ENCODE data around the gene IRS2.

The IRS2 gene

DNA sequence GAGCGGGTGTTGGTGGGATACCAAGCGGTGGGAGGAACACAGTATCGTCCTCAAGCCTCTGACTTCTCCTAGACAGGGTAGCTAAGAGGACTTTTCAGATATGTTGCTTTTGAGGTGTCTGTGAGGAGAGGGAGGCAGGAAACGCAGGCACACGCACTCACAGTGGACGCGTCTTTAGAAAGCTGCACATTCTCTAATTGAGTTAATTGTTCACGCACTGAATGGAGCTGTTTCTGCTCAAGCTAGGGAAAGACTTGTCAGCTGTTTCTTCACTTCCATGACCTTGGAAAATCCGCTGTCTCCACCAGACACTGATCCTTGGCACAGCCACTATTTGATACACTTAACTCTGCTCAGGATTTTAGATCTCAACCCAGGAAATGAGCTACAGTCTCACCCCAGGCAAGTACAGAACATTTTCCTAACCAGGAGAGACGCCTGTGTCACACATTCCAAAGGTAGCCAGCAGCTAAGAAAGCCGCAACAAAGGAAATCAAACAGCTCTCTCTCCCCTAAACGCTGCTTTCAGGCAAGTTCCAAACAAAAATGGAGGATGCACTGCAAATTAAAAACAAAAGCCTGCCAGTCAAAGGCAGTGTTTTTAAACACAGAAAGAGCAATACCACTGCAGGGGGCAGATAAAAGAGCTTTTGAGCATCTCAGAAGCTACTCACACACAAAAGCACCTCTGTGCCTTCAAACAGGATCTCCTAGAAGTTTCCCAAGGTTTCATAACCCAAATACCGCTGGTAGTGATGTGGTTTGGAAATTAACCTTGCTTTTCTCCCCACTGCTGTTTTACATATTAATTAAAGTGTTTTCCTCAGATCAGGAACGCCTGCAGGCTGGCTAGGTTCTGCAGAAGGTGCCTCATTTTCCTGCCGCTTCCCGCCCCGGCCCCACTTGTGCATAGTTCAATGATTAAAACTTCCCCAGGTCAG lies 57.3 kb downstream of the IRS2 start:
- no peak for DNase-seq

DNA sequence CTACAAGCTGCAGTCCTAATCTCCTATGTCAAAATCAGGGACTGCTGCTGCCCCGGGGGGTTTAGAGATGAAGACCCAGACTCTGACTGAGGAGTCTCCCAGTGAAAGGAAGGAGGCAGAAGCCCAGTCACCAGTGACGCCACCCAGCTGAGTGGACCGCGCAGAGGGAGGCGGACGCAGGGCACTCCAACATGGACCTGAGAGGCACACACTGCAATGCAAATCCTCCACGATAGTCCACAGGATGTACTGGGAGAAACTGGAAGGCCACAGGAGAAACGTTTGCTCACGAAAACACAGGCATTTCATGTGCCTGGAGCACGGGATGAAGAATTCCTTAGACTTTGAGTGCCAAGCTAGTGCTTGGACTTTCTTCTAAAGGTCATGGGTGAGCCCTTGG lies 58.3 kb downstream of the IRS2 start:
- DNase-seq, result no peak

DNA sequence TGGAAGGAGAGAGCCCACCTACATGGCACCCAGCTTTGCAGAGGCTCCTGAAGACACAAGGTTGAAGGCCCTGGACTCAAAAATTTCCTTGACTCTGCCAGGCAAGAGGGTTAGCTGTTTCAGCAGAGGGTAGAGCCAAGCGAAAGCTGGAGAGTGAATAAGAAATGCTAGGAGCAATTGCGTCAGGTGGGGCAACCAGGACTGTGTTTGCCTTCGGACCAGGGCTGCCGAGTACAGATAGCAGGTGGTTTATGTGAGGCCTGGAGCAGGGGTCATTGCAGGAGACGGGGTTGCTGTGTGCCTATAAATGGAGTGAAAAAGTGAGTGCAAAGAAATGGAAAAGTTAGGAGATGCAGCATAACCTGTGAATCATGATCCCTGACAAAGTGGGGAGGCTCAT lies 59.1 kb downstream of the IRS2 start:
- DNase-seq, result no peak

DNA sequence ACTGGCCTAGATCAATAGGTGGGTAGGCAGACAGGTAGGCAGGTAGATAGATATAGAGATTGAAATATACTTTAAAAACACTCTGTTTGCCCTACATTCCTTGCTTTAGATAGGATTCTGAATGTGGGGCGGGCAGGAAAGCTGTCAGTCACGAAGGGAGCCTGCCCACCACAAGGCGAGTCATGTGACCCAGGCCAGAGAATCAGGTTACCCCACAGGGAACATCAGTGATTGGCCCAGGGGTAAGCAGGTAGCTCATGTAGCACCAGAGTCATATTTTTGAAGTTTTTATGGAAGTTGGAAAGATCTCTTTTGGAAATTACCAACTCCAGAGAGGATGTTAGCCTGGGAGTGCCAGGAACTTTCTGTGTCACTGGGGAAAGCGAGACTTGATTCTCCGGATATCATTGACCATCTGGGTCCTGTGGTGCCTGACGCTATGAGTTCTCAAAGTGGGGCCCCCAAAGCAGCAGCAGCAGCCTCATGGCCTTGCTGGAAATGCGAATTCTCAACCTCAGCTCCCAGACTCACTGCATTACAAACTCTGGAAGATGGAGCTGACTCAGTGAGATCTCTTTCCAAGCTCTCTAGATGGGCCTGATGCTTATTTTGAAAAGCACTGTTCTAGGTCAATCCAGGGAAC lies 60.3 kb downstream of the IRS2 start:
- DNase-seq, result no peak

DNA sequence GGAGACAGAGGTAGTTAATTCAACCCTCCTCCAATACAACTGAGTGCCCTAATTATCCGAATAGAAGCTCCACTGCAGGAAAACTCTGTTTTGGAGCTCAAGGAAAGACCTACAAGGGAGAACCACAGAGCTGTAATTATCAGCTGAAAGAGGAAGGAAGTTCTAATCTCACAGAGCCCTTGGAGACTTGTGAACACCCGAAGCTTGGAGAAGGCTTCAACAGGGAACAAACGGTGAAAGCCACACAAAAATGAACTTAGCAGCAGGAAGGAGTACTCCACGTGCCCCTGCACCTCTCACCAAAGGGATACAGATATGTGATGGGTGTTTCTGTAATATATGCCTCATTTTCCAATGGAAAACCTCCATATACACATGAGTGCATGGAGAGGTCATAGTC lies 61.1 kb downstream of the IRS2 start:
- DNase-seq, result no peak

DNA sequence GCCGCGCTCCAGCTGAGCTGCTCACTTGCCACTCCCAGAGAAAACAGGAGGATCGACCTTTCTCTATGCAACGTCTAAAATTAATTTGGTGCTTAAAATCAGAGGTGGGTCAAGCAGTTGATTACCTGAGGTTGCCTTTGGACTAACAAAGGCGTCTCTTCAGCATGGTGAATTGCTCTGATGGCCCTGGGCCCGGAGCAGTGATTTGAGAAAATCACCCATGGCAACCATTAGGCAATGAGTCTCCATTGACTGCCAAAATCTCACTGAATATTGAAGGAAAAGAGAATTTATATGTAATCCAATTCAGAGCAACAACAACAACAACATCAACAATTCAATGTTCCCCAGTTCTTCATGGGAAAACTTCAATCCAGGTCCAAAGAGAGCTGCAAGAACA lies 61.8 kb downstream of the IRS2 start:
- no peak for DNase-seq

DNA sequence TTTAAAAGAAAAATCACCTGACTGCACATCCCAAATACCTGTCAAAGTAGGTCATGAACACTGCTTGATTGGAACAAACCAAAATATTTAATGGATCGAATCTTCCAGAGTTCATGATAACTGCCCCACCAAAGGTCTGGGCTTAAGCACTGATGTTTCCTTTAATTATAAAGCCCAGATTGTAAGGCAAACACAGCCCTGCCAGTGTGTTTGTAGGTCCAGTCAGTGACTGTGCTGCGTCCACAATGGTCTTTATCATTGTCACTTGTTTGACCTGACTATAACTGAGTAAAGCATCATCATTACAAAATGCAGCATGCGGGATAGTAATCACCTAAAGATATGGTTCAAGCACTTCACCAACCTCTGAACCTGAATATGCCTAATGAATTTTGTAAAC lies 63.3 kb downstream of the IRS2 start:
- DNase-seq, result no peak

DNA sequence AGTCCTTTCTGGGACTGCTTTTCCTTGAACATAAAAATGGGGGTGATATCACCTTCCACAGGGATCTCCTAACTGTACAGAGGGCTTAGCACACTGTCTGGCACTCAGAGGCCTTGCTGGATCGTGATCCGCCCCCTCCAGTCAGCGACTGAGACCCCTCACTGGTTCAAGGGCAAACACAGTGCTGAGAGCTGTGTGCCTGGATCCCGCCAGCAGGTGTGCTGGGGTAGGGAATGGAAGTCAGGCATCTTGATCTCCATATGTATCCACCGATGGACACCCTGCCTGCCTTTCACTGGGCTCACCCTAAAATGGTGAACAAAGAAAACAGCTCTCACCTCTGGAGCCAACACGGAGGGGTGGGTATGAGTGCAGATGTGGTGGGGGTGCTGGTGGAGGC lies 64.3 kb downstream of the IRS2 start:
- no peak for DNase-seq

DNA sequence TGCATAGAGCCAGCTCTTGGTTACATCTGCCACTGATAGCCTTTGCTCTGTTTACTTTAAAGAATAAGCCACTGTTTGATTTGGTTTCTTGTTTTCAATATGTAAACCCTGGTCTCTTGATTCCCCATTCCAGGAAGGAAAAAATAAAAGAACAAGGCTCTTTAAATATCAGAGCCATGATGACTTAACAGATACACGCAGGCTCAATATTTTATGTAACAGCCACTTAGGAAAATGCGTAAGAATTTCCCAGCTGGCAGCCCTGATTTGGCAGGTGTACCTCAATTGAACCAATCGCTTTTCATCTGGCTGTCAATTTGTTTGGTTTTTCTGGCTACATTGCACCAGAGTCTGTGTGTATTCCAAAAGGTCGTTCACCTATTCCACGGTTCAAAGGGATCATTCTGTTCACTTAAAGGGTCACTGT lies 65.6 kb downstream of the IRS2 start:
- DNase-seq, result no peak

DNA sequence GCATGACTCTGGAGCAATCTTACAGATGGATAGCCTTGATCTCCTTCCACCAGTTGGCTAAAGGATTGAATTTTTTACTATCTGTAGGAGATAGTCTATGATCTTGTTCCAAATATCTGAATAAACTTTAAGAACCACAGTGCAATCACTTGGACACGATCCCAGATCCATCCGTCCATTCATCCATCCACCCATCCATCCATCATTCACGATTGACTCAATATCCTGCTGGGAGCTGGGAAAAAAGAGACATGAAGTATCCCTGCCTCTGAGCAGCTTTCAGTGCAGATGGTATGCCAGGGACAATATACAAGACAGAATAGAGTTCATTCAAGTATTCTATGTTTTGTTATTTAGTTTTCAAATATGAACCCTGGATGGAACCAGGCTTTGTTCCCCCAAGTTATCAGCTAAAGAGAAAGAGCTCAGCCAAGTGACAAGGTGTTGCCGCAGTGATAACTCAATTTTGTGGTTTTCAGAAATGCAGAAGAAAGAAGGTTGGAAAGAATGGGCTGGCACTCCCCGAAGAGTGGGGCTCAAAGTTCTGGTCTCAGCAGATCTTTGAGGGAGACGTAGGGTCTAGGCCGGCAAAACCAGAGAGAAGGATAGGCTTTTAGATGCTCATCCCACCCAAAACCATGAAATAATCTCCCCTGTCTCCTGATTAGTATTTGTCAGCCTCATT lies 66.3 kb downstream of the IRS2 start:
- no peak for DNase-seq

DNA sequence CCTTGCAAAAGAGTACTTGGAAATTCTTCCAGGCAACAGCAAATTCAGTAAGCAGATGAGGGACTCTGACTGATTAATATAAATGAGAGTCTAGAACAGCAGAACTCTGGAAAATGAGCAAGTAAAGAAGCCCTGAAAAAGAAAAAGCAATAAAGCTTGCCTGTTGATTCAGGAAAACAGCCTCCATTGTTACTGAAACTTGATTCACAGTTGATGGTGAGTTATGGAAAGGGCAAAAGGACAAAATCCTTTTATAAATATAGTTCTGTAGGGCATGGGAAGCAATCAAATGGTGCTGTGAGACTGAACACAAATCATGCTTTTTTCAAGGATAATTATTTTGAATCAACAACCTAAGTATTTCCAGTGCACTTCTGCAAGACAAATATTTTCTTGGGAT lies 67.7 kb downstream of the IRS2 start:
- no peak for DNase-seq

DNA sequence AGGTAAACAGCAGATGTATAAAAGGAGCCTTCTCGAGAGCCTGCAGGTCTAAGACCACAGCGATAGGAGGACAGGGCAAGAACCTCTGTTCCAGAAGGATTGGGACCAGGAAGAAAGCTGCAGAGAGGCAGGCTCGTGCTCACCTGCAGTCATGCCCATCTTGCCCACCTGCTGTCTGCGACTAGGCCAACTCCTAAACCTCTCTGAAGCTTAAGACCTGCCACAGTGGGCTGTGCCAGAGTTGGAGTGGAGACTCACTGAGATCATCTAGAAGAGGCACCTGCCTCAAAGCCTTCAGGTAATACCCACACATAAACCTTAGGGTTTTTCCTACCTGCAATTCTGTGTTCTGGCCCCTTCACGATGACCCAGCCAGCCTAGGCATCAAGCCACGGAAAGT lies 68.7 kb downstream of the IRS2 start:
- DNase-seq, result no peak

DNA sequence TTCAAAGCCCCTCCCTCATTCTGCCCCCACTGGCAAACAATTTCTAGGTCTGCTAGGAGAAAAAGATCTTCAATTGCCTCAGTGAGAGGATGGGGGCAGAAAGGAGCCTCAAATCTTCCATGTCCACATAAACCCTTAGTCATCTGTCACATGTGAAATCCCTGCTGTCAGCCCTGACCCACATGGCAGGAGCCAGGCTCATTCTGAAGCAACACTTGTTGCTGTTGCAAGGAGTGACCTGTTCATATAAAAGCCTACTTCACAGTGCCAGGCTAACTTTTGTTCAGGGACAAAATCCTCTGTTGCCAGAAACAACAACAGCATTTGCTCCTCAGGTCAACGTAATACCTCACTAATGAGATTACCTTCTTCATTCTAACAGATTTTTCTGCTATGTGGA lies 70.5 kb downstream of the IRS2 start:
- peak in 1 of 2 donors; percentile 54 for DNase-seq

DNA sequence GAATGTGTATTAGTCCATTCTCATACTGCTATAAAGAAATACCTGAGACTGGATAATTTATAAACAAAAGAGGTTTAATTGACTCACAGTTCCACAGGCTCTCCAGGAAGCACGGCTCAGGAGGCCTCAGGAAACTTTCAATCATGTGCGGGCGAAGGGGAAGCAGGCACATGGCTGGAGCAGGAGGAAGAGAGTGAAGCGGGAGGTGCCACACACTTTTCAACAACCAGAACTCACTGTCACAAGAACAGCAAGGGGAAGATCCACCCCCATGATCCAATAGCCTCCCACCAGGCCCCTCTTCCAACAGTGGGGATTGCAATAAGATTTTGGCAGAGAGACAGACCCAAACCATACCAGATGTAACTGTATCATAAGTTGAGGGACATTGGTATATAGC lies 72.7 kb downstream of the IRS2 start:
- DNase-seq, result no peak

DNA sequence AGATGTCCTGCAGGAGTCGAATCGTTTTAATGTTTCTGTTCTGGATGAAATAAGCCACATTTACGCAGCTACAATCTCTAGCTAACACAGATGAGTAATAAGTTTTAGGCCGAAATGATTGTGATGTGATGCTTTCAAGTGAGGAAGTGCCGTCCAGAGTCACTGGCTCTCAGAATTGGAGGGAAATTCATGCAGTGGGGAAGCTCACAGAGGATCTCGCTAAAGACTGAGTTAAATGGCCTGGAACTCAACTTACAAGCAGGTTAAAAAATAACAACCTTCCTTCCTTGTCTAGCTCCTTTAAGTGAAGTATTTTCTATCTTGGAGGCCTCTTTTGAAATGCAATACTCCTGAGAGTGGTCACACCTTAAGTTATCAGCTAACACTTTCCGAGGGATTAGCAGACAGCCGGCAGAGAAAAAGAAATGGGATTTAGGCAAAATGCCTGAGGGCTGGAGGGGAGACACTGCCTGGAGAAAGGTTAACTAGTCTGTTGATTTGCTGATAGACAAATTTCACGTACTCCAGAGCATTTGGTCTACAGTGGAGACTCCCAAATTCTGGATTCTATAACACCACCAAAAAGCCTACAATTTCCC lies 74.2 kb downstream of the IRS2 start:
- no peak for DNase-seq

DNA sequence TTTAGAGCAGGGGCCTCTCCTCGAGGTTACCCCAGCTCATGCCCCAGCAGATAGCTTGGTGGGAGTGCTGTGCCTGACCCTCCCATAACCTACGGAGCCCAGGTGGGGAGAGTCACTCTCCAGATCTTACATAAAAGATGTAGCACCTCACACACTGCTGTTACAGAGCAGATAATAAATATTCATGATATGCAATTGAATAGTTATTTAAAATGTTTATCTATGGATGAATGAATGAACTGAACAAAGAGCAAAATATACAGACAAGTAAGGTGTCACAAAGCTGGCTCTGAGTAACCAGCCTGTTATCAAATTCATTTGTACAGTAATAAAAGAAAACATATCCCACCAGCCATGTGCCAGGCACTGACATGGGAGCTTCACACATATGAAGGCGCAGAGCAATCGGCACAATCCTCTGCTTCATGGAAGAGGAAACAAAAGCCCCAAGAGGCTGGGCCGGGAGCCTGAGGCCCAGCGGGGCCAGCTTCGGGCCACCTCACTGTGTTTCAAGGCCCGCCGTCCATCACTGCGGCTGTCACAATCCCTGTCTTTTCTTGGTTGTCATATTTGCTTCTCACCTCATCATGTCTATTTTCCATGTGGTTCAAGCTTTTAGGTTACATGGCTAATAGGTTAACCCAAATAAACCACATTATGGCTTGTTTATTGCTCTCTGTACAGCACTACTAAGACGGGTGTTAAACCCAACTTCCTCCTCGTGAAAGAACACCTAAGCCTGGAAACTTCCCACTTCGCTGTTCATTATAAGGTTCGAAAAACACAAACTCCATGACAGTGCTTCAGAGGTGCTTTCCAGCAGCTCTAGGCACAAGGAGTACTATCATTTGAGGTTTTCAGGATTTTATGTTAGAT lies 78.4 kb downstream of the IRS2 start:
- DNase-seq, result no peak

DNA sequence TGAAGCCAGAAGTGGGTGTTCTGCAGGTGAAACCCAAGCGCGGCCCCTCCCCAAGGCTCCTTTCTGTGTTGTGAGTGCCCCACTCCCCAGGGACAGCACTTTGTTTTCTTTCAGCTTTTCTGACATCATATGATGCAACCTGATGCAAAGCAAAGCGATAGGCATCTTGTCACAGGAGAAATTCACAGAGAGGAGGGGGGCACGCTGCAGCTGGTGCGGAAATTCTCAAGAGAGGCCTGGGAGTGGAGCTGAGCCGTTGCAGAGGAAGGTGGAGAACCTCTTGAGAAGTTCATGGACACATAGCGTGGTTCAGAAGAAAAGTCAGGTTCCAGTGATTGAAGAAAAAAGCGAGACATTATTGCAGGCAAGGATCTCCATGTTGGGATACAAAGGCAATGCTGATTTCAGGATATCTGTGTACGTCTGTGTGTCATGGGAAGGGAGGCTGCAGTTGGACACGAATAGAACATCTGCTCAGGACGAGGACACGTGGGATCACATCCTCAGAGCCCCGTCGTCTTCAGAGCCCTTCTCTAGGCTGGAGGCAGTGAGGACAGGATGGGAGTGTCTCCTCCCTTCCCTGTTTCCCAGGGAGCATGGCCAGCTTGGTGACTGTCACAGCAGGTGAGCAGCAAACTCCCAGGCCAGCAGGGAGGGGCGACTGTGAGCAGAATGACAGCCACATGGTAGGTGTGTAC lies 79.2 kb downstream of the IRS2 start:
- no peak for DNase-seq

DNA sequence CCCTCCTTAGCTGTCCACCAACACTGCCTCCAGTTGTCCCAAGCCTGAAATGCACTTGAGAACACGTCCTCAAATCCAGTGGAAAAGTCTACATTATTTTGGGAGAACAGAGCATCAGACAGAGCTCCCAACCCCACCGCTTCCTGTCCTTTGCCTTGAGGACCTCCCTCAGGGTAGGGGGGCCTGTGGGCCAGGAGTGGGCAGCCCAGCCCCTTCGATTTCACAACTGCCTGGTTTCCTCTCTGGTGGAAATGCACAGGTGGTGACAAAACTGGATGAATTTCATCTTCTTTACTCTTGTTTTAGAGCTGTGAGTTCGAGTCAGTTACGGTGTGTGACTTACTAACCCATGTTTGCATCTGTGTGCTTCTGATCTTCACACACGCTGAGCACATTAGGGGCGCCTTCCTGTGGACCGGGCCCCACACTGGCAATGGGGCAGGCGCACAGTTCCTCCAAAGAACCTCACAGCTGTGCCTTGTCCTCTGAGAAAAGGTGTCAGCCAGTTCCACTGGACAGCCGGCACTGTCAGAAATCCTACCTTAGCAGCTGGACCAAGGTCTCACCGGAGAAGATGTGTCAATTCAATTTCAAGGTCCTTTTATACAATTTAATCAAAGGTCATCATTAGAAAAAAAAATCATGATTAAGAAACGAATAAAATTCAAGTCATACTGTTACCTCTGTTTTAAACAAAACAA lies 80.2 kb downstream of the IRS2 start:
- no peak for DNase-seq

DNA sequence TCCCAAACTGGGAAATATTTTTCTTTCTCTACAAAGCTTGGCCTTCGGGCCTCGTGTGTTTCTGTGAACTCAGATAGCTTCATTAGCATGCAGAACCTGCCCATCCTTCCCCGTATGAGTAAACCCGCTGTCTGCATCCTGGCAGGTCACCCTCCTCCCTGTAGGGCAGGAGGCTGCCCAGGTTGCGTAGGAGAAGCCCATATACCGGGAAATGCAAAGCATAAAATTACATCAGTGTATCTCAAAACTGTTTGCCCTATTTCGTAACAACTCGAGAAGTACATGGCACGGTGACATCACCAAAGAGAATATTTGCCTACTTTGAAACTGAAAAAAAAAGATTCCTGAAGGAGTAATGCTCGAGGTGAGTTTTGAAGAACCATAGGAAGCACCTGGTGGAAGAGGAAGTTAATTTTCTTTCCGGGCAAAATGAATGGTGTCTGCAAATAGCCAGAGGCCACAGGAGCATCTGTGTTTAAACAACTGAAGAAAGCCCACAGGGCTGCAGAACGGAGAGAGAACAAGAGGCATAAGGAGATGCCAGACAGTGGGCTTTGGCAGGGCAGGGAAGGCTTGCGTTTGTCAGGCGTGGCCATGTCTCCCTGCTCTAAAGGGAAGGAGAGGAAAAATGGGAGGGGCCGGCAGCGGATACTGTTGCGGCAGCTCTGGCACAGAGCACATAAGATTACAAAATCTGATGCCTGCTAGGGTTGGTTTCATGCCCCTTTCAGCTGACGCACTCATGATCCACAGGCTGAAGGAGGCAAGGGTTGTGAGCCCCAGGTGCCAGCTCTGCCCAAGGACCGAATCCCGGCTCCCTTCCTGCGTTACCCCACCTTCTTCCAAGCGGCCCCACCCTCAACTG lies 81.4 kb downstream of the IRS2 start:
- peak in 1 of 2 donors; percentile 41 for DNase-seq

DNA sequence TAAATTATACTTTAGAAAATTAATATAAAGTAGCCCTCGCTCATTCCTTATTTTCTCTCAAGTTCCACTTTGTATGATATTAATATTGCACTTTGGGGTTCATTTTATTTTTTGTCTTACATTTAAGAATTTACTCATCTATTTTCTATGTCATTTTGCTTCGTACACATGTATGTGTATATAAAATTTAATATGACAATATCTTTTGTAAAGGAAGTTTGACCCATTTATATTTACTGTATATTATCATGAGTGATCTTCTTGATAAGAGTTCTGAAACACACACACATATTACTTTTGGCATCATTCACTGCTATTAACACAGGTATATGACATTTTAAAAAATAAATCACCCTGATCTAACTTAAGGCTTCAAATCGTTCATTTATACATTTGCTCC lies 83.1 kb downstream of the IRS2 start:
- DNase-seq, result no peak

All from CD4-positive, alpha-beta T cell treated with Interleukin-1 beta for 1 hour (primary cell).